Astrocyte (in vitro differentiated cells and primary cell): Measurements from ENCODE around the gene RTN4IP1.

Experiments used
- EZH2 ChIP-seq: IDR thresholded peaks from 2 replicates; pipeline ENCODE4 v1.6.1; 2012; ENCODE audit warnings: mild to moderate bottlenecking, low read length, inconsistent platforms; ENCODE audit not compliant: insufficient read depth
- TF ChIP-seq, protein P1 (sequence below): IDR thresholded peaks from 2 replicates; pipeline ENCODE4 v1.5.1; 2011; ENCODE audit warnings: low read depth, mild to moderate bottlenecking, inconsistent platforms, low read length, moderate library complexity; ENCODE audit not compliant: insufficient read depth

DNA sequence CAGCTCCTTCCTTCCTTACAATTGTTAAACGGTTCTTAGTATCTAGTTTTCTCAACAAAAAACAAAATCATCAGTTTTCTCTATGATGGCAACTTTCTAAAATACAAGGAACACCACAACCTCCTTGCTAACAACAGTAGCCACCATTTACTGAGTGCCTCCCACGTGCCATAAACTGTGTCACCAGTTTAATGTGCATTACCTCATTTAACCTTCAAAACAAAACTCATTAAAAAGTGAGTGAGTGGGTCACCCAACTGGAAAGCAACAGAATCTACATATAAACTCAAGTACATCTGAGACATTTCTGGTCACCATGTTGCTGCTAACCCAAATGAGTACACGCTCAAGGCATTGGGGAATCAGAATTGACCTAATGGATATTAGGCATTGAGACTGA, 11.0 kb downstream of the RTN4IP1 start:
- TF ChIP-seq, protein P1, sequence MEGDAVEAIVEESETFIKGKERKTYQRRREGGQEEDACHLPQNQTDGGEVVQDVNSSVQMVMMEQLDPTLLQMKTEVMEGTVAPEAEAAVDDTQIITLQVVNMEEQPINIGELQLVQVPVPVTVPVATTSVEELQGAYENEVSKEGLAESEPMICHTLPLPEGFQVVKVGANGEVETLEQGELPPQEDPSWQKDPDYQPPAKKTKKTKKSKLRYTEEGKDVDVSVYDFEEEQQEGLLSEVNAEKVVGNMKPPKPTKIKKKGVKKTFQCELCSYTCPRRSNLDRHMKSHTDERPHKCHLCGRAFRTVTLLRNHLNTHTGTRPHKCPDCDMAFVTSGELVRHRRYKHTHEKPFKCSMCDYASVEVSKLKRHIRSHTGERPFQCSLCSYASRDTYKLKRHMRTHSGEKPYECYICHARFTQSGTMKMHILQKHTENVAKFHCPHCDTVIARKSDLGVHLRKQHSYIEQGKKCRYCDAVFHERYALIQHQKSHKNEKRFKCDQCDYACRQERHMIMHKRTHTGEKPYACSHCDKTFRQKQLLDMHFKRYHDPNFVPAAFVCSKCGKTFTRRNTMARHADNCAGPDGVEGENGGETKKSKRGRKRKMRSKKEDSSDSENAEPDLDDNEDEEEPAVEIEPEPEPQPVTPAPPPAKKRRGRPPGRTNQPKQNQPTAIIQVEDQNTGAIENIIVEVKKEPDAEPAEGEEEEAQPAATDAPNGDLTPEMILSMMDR = no peak
- no peak for TF ChIP-seq EZH2
